HFFc6 (cell line): ENCODE measurements around the gene SMIM45.

Experiments
- DNase-seq: peaks from one replicate; pipeline ENCODE4 v3.0.0-alpha.2; 2018
- H3K27ac Mint-ChIP-seq: 2 replicates; pipeline ENCODE4 v1.8.0; 2020; ENCODE audit warnings: mild to moderate bottlenecking, mixed read lengths
- H3K27me3 Mint-ChIP-seq: 2 replicates; pipeline ENCODE4 v1.8.0; 2021; ENCODE audit warnings: mild to moderate bottlenecking, moderate library complexity, mixed read lengths; ENCODE audit not compliant: insufficient read depth
- H3K36me3 Mint-ChIP-seq: 2 replicates; pipeline ENCODE4 v1.8.0; 2021; ENCODE audit warnings: low read depth, mixed read lengths
- H3K4me1 Mint-ChIP-seq: 2 replicates; pipeline ENCODE4 v1.8.0; 2020; ENCODE audit warnings: low read depth, mixed read lengths
- H3K4me3 Mint-ChIP-seq: 2 replicates; pipeline ENCODE4 v1.8.0; 2020; ENCODE audit warnings: mild to moderate bottlenecking, moderate library complexity, mixed read lengths
- H3K9me3 Mint-ChIP-seq: 2 replicates; pipeline ENCODE4 v1.8.0; 2020; ENCODE audit warnings: mild to moderate bottlenecking, mixed read lengths
- CTCF ChIP-seq: fragments of 200-600 bp; sonication (generic); IDR thresholded peaks from 2 replicates; pipeline ENCODE4 v1.5.0; 2021; ENCODE audit warnings: antibody characterized with exemption, mild to moderate bottlenecking

SMIM45 gene

GRCh38 chr22:41922328-41922727 is 29.6 kb upstream of the SMIM45 start:
- Mint-ChIP-seq H3K9me3 (no peaks in the 10 kb centered on the region), H3K4me3 (no peak overlapping the region), H3K36me3 (no peaks in the 10 kb centered on the region), H3K4me1 (peaks cover 5% of the 10 kb centered on the region; the same call in 1 of the 2 replicates), H3K27me3 (peaks cover 12% of the 10 kb centered on the region), H3K27ac (no peak overlapping the region)
- TF ChIP-seq CTCF: no peak
- DNase-seq: no peak

- Mint-ChIP-seq H3K27me3 (peaks cover 17% of the 10 kb centered on the region), H3K4me1 (peaks cover 3% of the 10 kb centered on the region; the same call in 1 of the 2 replicates), H3K27ac (no peak overlapping the region), H3K4me3 (no peak overlapping the region), H3K9me3 (no peaks in the 10 kb centered on the region), H3K36me3 (no peaks in the 10 kb centered on the region)
- no peak for DNase-seq
- no peak for TF ChIP-seq CTCF
These were observed 28.9 kb upstream of the SMIM45 start for GRCh38 chr22:41922940-41923594.

- H3K4me3 Mint-ChIP-seq: no peak overlapping the region
- no peak overlapping the region for H3K27ac Mint-ChIP-seq
- no peaks in the 10 kb centered on the region for H3K36me3 Mint-ChIP-seq
- H3K9me3 Mint-ChIP-seq: no peaks in the 10 kb centered on the region
- no peak for TF ChIP-seq CTCF
- DNase-seq: no peak
- H3K4me1 Mint-ChIP-seq: no peaks in the 10 kb centered on the region
- H3K27me3 Mint-ChIP-seq: peaks cover 19% of the 10 kb centered on the region
These were observed 28.2 kb upstream of the SMIM45 start for GRCh38 chr22:41923595-41924276.

- no peaks in the 10 kb centered on the region for H3K4me1 Mint-ChIP-seq
- H3K36me3 Mint-ChIP-seq: no peaks in the 10 kb centered on the region
- H3K4me3 Mint-ChIP-seq: peak overlapping the region; percentile 32; the same call in 1 of the 2 replicates
- no peaks in the 10 kb centered on the region for H3K9me3 Mint-ChIP-seq
- DNase-seq: no peak
- H3K27me3 Mint-ChIP-seq: peaks cover 19% of the 10 kb centered on the region
- H3K27ac Mint-ChIP-seq: no peak overlapping the region
- peak; percentile 75 for TF ChIP-seq CTCF
These were observed 26.0 kb upstream of the SMIM45 start for GRCh38 chr22:41925783-41926460.

GRCh38 chr22:41927813-41928212 is 24.1 kb upstream of the SMIM45 start:
- no peak for DNase-seq
- no peak for TF ChIP-seq CTCF
- Mint-ChIP-seq H3K27ac (no peak overlapping the region), H3K36me3 (no peaks in the 10 kb centered on the region), H3K4me1 (no peaks in the 10 kb centered on the region), H3K9me3 (no peaks in the 10 kb centered on the region), H3K4me3 (no peak overlapping the region), H3K27me3 (peaks cover 19% of the 10 kb centered on the region)
